Hepatocyte (in vitro differentiated cells): ENCODE results near the gene LRRC57.

ENCODE experiments used
- EZH2 ChIP-seq: fragments of 200-600 bp; sonication (generic); IDR thresholded peaks from 2 replicates; pipeline ENCODE4 v1.6.1; 2016; ENCODE audit warnings: antibody characterized with exemption, mild to moderate bottlenecking, borderline replicate concordance
- TF ChIP-seq, protein P1 (sequence below): fragments of 200-600 bp; sonication (generic); IDR thresholded peaks from 2 replicates; pipeline ENCODE4 v1.5.1; 2016; ENCODE audit warnings: antibody characterized with exemption, mild to moderate bottlenecking; ENCODE audit not compliant: poor library complexity

DNA sequence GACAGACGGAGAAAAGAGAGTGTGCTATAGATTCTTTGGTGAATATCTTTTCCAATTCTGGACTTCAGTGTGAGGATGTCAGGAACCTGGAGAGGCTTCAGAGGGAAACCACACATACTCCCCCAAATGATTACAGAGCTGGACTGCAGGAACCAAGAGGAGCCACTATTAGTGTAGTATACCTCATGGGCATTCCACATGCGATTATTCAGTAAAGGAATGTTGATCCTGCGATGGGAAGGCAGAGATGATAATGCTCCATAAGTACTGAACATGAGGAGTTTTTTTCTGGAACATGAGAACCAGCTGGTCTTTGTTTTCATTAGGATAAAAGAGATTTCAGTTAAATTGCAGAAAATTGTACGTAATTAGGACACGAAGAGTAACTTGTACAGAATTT is 45.5 kb upstream of the LRRC57 start:
- TF ChIP-seq, protein P1, sequence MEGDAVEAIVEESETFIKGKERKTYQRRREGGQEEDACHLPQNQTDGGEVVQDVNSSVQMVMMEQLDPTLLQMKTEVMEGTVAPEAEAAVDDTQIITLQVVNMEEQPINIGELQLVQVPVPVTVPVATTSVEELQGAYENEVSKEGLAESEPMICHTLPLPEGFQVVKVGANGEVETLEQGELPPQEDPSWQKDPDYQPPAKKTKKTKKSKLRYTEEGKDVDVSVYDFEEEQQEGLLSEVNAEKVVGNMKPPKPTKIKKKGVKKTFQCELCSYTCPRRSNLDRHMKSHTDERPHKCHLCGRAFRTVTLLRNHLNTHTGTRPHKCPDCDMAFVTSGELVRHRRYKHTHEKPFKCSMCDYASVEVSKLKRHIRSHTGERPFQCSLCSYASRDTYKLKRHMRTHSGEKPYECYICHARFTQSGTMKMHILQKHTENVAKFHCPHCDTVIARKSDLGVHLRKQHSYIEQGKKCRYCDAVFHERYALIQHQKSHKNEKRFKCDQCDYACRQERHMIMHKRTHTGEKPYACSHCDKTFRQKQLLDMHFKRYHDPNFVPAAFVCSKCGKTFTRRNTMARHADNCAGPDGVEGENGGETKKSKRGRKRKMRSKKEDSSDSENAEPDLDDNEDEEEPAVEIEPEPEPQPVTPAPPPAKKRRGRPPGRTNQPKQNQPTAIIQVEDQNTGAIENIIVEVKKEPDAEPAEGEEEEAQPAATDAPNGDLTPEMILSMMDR: no peak
- no peak for TF ChIP-seq EZH2
